ENCODE data around the gene TSPAN3.

- TF ChIP-seq EP300 (IDR thresholded peaks at IDR 0.05) (no peak), POLR2AphosphoS5 (IDR thresholded peaks at IDR 0.05) (no peak), POLR2A (IDR thresholded peaks at IDR 0.05) (no peak)
These were observed 11.0 kb downstream of the TSPAN3 start for GRCh38 chr15:77059786-77060361.
